ENCODE data around the gene CUEDC1.

- TF ChIP-seq POLR2AphosphoS5 (IDR thresholded peaks at IDR 0.05; ENCODE audit: borderline replicate concordance, low read depth, low read length) (no peak), EZH2 (IDR thresholded peaks at IDR 0.05) (no peak)
Measured at GRCh38 chr17:57832314-57833178, 122.7 kb downstream of the CUEDC1 start.
